ENCODE results near the gene TRRAP. TPM values are rescaled to one million over a fixed set of nuclear protein-coding genes. Genes with fewer than 3 reads are reported as not detected.

The TRRAP gene
- total and polyA plus RNA-seq, 2 experiments from 2014 or later, result 14.9 to 58.7 TPM

GRCh38 chr7:99013266-99014112, 135.2 kb downstream of the TRRAP start (continued):
- TF ChIP-seq ZNF462 (CRISPR knock-in tag; IDR thresholded peaks at IDR 0.05), result no peak
- no peak for TF ChIP-seq STAT1 (IDR thresholded peaks at IDR 0.05; ENCODE audit: unreplicated experiment)
- TF ChIP-seq, protein P1, sequence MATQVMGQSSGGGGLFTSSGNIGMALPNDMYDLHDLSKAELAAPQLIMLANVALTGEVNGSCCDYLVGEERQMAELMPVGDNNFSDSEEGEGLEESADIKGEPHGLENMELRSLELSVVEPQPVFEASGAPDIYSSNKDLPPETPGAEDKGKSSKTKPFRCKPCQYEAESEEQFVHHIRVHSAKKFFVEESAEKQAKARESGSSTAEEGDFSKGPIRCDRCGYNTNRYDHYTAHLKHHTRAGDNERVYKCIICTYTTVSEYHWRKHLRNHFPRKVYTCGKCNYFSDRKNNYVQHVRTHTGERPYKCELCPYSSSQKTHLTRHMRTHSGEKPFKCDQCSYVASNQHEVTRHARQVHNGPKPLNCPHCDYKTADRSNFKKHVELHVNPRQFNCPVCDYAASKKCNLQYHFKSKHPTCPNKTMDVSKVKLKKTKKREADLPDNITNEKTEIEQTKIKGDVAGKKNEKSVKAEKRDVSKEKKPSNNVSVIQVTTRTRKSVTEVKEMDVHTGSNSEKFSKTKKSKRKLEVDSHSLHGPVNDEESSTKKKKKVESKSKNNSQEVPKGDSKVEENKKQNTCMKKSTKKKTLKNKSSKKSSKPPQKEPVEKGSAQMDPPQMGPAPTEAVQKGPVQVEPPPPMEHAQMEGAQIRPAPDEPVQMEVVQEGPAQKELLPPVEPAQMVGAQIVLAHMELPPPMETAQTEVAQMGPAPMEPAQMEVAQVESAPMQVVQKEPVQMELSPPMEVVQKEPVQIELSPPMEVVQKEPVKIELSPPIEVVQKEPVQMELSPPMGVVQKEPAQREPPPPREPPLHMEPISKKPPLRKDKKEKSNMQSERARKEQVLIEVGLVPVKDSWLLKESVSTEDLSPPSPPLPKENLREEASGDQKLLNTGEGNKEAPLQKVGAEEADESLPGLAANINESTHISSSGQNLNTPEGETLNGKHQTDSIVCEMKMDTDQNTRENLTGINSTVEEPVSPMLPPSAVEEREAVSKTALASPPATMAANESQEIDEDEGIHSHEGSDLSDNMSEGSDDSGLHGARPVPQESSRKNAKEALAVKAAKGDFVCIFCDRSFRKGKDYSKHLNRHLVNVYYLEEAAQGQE (IDR thresholded peaks at IDR 0.05; ENCODE audit: unreplicated experiment), result no peak
- TF ChIP-seq CREB1 (CRISPR knock-in tag; IDR thresholded peaks at IDR 0.05; ENCODE audit: low read depth), result no peak

Data from GM23338 (cell line).